H1 (cell line): ENCODE measurements around the gene HS3ST3B1. TPM values are rescaled to one million over a fixed set of nuclear protein-coding genes. Genes with fewer than 3 reads are reported as not detected.

Source experiments
- CBX5 ChIP-seq: fragments of 300-800, 300-1000 bp; sonication (generic); IDR thresholded peaks from 2 replicates; pipeline ENCODE4 v1.7.1; 2016; ENCODE audit warnings: antibody characterized with exemption, low read length, low read depth
- FOSL1 ChIP-seq: IDR thresholded peaks from 2 replicates; pipeline ENCODE4 v1.6.1; 2011; ENCODE audit warnings: mild to moderate bottlenecking, low read depth, low read length, moderate library complexity; ENCODE audit not compliant: insufficient read depth
- RAD21 ChIP-seq, 2 experiments: IDR thresholded peaks in 1 of 2; conservative IDR thresholded peaks in 1 of 2; 2 replicates each; pipeline ENCODE4 v1.6.1; 2011; ENCODE audit warnings: low read depth in 2 of 2, low read length in 2 of 2, improper control_type of control experiment in 1 of 2, inconsistent platforms in 1 of 2, mild to moderate bottlenecking in 1 of 2, moderate library complexity in 1 of 2
- SRF ChIP-seq: IDR thresholded peaks from 2 replicates; pipeline ENCODE4 v1.6.1; 2011; ENCODE audit warnings: mild to moderate bottlenecking, low read depth, low read length, moderate library complexity
- polyA plus RNA-seq, 7 experiments: library from polyadenylated mRNA; depleted of rRNA in 3 of 7; stranded (reverse) in 5 of 7; unstranded in 2 of 7; fragments of >200 nt in 5 of 7; fragments of 200-250 nt in 2 of 7; gene quantifications; 1 replicate in 5 of 7; 2 replicates in 1 of 7; 4 replicates in 1 of 7; pipeline versions ENCODE4 v1.2.1 to v1.2.3, GENCODE V29; 2011 to 2013; ENCODE audit warnings: missing spikeins in 2 of 7, mixed read lengths in 2 of 7
- total RNA-seq: library from RNA; stranded (reverse); fragmentation: NEBNext Ultra II Directional; extraction: Animal tissue kit (Norgen Biotek cat#: 25700); gene quantifications from 2 replicates; pipeline ENCODE4 v1.2.1, GENCODE V29; 2021

The HS3ST3B1 gene
- total and polyA plus RNA-seq, 2 of the 8 experiments (the other 6 are each of a cell fraction or from before 2014, with no cell fraction given): 4.7 to 14.4 TPM

GRCh38 chr17:14374268-14374667 lies 73.4 kb downstream of the HS3ST3B1 start (continued):
- TF ChIP-seq RAD21 (IDR thresholded peaks at IDR 0.05 in 1 of 2, conservative IDR thresholded peaks at IDR 0.05 in 1 of 2; ENCODE audit: low read depth in 2 of 2, low read length in 2 of 2) (no peak), SRF (no peak), FOSL1 (no peak), CBX5 (no peak)
